ENCODE data around the gene MYCL. TPM values are rescaled to one million over a fixed set of nuclear protein-coding genes. Genes with fewer than 3 reads are reported as not detected.

MYCL gene
- total and polyA plus RNA-seq, 2 experiments from 2014 or later: 5.5 to 11.1 TPM

GRCh38 chr1:39896909-39897685 lies 4.6 kb downstream of the MYCL start:
- H3K4me1 ChIP-seq (ENCODE audit: low read depth): peaks cover 33% of the 10 kb centered on the region
- no peak overlapping the region for H3K4me3 ChIP-seq
- H3K27ac ChIP-seq: no peak overlapping the region
- H3K27me3 ChIP-seq: no peaks in the 10 kb centered on the region
- H3K36me3 ChIP-seq: no peaks in the 10 kb centered on the region
- no peaks in the 10 kb centered on the region for H3K9me3 ChIP-seq (ENCODE audit: low read depth)
- DNase-seq (ENCODE audit: low read depth in 1 of 2, low spot score in 1 of 2): peak; percentile 28 to 52
- no peak for TF ChIP-seq CTCF (IDR thresholded peaks at IDR 0.05; ENCODE audit: low read depth, low read length)

- no peak overlapping the region for H3K4me3 ChIP-seq
- TF ChIP-seq CTCF (IDR thresholded peaks at IDR 0.05; ENCODE audit: low read depth, low read length): no peak
- H3K4me1 ChIP-seq (ENCODE audit: low read depth): peaks cover 41% of the 10 kb centered on the region
- no peaks in the 10 kb centered on the region for H3K27me3 ChIP-seq
- no peak overlapping the region for H3K27ac ChIP-seq
- no peaks in the 10 kb centered on the region for H3K36me3 ChIP-seq
- H3K9me3 ChIP-seq (ENCODE audit: low read depth): no peaks in the 10 kb centered on the region
- DNase-seq (ENCODE audit: low read depth in 1 of 2, low spot score in 1 of 2): no peak
Observed at GRCh38 chr1:39895731-39896480, 5.8 kb downstream of the MYCL start.

- peaks cover 41% of the 10 kb centered on the region for H3K4me1 ChIP-seq (ENCODE audit: low read depth)
Observed at GRCh38 chr1:39894884-39895495, 6.7 kb downstream of the MYCL start.

GRCh38 chr1:39892601-39893595 lies 8.8 kb downstream of the MYCL start:
- peaks cover 32% of the 10 kb centered on the region for H3K4me1 ChIP-seq (ENCODE audit: low read depth)
- peak; percentile 72 to 85 for DNase-seq (ENCODE audit: low read depth in 1 of 2, low spot score in 1 of 2)
- TF ChIP-seq CTCF (IDR thresholded peaks at IDR 0.05; ENCODE audit: low read depth, low read length): no peak
- H3K4me3 ChIP-seq: no peak overlapping the region
- no peaks in the 10 kb centered on the region for H3K9me3 ChIP-seq (ENCODE audit: low read depth)
- no peaks in the 10 kb centered on the region for H3K27me3 ChIP-seq
- H3K36me3 ChIP-seq: no peaks in the 10 kb centered on the region
- peak overlapping the region; percentile 95 for H3K27ac ChIP-seq

More at GRCh38 chr1:39894884-39895495, 6.7 kb downstream of the MYCL start:
- H3K27ac ChIP-seq: no peak overlapping the region
- no peaks in the 10 kb centered on the region for H3K9me3 ChIP-seq (ENCODE audit: low read depth)
- H3K36me3 ChIP-seq: no peaks in the 10 kb centered on the region
- DNase-seq (ENCODE audit: low read depth in 1 of 2, low spot score in 1 of 2): peak in 1 of 2 donors; percentile 30
- no peak for TF ChIP-seq CTCF (IDR thresholded peaks at IDR 0.05; ENCODE audit: low read depth, low read length)
- H3K4me3 ChIP-seq: no peak overlapping the region
- H3K27me3 ChIP-seq: no peaks in the 10 kb centered on the region

- Histone ChIP-seq H3K4me1 (ENCODE audit: low read depth) (peaks cover 32% of the 10 kb centered on the region), H3K36me3 (no peaks in the 10 kb centered on the region), H3K27me3 (no peaks in the 10 kb centered on the region), H3K4me3 (no peak overlapping the region), H3K27ac (no peak overlapping the region), H3K9me3 (ENCODE audit: low read depth) (no peaks in the 10 kb centered on the region)
- no peak for DNase-seq (ENCODE audit: low read depth in 1 of 2, low spot score in 1 of 2)
- TF ChIP-seq CTCF (IDR thresholded peaks at IDR 0.05; ENCODE audit: low read depth, low read length): no peak
Observed at GRCh38 chr1:39890880-39891279, 10.8 kb downstream of the MYCL start.

All from cardiac muscle cell (in vitro differentiated cells and primary cell).